Right lobe of liver (tissue), 6 donors: Measurements from ENCODE around the gene ACO1. TPM values are rescaled to one million over a fixed set of nuclear protein-coding genes. Genes with fewer than 3 reads are reported as not detected.

Source experiments
- ATAC-seq, 4 donors: fragments of 200-7000 bp; cut with Tn5 transposase; one replicate each; pipeline ENCODE4 v1.9.1; 2020; ENCODE audit warnings: mild to moderate bottlenecking in 4 of 4, moderate library complexity in 4 of 4
- DNase-seq, 3 donors: peaks; one replicate each; pipeline ENCODE4 v3.0.0-alpha.2; 2020
- H3K27ac ChIP-seq, 3 donors: fragments of 200-600 bp; one replicate each; pipeline ENCODE4 v1.8.0; 2022
- H3K27me3 ChIP-seq, 2 donors: fragments of 200-600 bp; one replicate each; pipeline ENCODE4 v1.8.0; 2022
- H3K36me3 ChIP-seq, 4 donors: fragments of 200-600 bp; sonication (generic) in 1 of 4; one replicate each; pipeline versions ENCODE4 v1.5.1 to v1.8.0; 2017 to 2022; ENCODE audit warnings: control low read depth in 1 of 4
- H3K4me1 ChIP-seq, 4 donors: fragments of 200-600 bp; sonication (generic) in 1 of 4; one replicate each; pipeline versions ENCODE4 v1.5.1 to v1.8.0; 2017 to 2022; ENCODE audit warnings: control low read depth in 1 of 4
- H3K4me3 ChIP-seq, 3 donors: fragments of 200-600 bp; one replicate each; pipeline ENCODE4 v1.8.0; 2022
- H3K9me3 ChIP-seq, 4 donors: fragments of 200-600 bp; sonication (generic) in 1 of 4; one replicate each; pipeline versions ENCODE4 v1.5.1 to v1.8.0; 2017 to 2022; ENCODE audit warnings: control low read depth in 1 of 4
- CTCF ChIP-seq, 4 donors: fragments of 200-600 bp in 3 of 4; fragments of 450-650 bp in 1 of 4; IDR thresholded peaks; one replicate each; pipeline versions ENCODE4 v1.5.1 to v1.8.0; 2016 to 2022; ENCODE audit warnings: antibody characterized with exemption in 4 of 4, mild to moderate bottlenecking in 2 of 4
- POLR2A ChIP-seq: fragments of 450-650 bp; IDR thresholded peaks from one replicate; pipeline ENCODE4 v1.6.1; 2017; ENCODE audit warnings: antibody characterized with exemption, mild to moderate bottlenecking
- WGBS: methylation state at CpG from one replicate; pipeline ENCODE4 v1.1.6; 2018; ENCODE audit warnings: low coverage, low lambda C conversion rate; ENCODE audit not compliant: insufficient coverage; ENCODE audit errors: missing lambda C conversion rate; 5-methylcytosine and 5-hydroxymethylcytosine counted together
- intact Hi-C, 2 donors: fragments of 100-400 bp; cut with DNase I; formaldehyde crosslinking; loops; one replicate each; pipeline versions ENCODE4 v1.11.2 to v1.14.1; 2022
- total RNA-seq, 6 experiments: library from RNA; depleted of rRNA in 2 of 6; stranded (reverse); fragments of >200 nt in 2 of 6; fragmentation: NEBNext Ultra II Directional in 3 of 6; extraction: Animal tissue kit (Norgen Biotek cat#: 25700) in 3 of 6; gene quantifications; one replicate each; pipeline versions ENCODE4 v1.1.0 to v1.2.4, GENCODE V29; 2016 to 2023
- donor health status: DM: no; HTN: yes; CAD: no.
- donor health status: DM: no; HTN: no; CAD: no.
- donor health status: DM: no; HTN: no; CAD: no.
- donor health status: DM: no; HTN: yes; CAD: no.
- donor health status: DM: no; HTN: yes; CAD: no.

Gene ACO1
- total RNA-seq, 6 experiments from 2014 or later, result 75.4 to 108 (median 98.1) TPM

DNA sequence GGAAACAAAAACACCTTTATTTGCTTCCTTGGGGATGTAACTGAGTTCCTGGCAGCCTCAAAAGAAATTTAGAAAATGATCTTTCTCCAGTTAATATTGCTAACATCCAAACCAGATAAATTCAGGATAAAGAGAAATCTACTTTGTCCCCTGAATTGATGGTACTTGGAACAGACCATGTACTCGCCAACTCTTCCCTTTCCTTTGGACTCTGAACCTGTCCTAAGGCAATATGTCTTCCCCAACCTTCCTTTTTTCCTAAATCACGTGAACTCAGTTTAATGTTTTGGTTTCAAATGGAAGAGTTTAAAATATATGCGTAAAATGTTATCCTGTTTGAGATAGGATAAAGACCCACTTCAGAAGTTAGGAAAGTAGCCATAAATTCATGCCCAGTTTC lies 28.0 kb downstream of the ACO1 start:
- WGBS, result 31% methylated on average over 3 of the region's 3 CpGs
- peaks cover under 1 to 29% (median 9%) of the 10 kb centered on the region in 4 donors for H3K36me3 ChIP-seq

DNA sequence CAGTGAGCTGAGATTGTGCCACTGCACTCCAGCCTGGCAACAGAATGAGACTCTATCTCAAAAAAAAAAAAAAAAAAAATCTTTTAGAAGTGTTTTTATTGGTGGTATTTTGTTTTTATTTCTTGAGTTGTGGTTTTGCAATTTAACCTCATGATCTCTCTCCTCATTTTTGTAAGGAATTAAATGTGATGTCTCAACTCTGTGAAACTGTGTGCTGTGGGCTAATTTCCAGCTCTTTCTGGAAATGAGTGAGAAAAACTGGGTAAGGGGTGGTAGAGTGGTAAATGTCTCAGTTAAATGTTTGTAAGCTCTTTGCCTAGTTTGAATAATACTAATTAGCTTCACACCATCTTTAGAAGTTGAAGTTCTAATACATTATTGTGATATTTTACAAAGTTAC lies 29.0 kb downstream of the ACO1 start:
- TF ChIP-seq POLR2A (no peak), CTCF (IDR thresholded peaks at IDR 0.05) (no peak)

More for the DNA sequence above, 28.0 kb downstream of the ACO1 start:
- H3K9me3 ChIP-seq, result no peaks in the 10 kb centered on the region
- no peak for DNase-seq
- H3K27ac ChIP-seq, result no peak overlapping the region
- no peak overlapping the region for H3K4me3 ChIP-seq
- intact Hi-C loops, result no loop called here
- TF ChIP-seq POLR2A (no peak), CTCF (IDR thresholded peaks at IDR 0.05) (no peak)
- H3K4me1 ChIP-seq, result peaks cover 0 to 11% (median 0%) of the 10 kb centered on the region in 4 donors
- no peaks in the 10 kb centered on the region for H3K27me3 ChIP-seq
- ATAC-seq, result peak in 2 of 4 donors; percentile 35 to 65

GRCh38 chr9:32414856-32415255 lies 30.4 kb downstream of the ACO1 start:
- H3K4me3 ChIP-seq, result no peak overlapping the region
- H3K27ac ChIP-seq, result no peak overlapping the region
- WGBS, result 88% methylated on average over 1 of the region's 2 CpGs
- intact Hi-C loops, result no loop called here
- ATAC-seq (no peak), DNase-seq (no peak)
- no peak for TF ChIP-seq CTCF (IDR thresholded peaks at IDR 0.05)
- no peak for TF ChIP-seq POLR2A
- peaks cover 0 to 28% (median 7%) of the 10 kb centered on the region in 4 donors for H3K36me3 ChIP-seq
- H3K27me3 ChIP-seq, result no peaks in the 10 kb centered on the region
- peaks cover 0 to 11% (median 0%) of the 10 kb centered on the region in 4 donors for H3K4me1 ChIP-seq
- H3K9me3 ChIP-seq, result no peaks in the 10 kb centered on the region

More for the DNA sequence above, 29.0 kb downstream of the ACO1 start:
- Histone ChIP-seq H3K4me1 (peaks cover 0 to 11% (median 0%) of the 10 kb centered on the region in 4 donors), H3K36me3 (peaks cover 0 to 29% (median 4%) of the 10 kb centered on the region in 4 donors), H3K9me3 (no peaks in the 10 kb centered on the region), H3K27ac (peak overlapping the region in 1 of 3 donors; percentile 1), H3K4me3 (no peak overlapping the region), H3K27me3 (no peaks in the 10 kb centered on the region)
- no peak for DNase-seq
- ATAC-seq, result no peak
- intact Hi-C loops, result no loop called here

DNA sequence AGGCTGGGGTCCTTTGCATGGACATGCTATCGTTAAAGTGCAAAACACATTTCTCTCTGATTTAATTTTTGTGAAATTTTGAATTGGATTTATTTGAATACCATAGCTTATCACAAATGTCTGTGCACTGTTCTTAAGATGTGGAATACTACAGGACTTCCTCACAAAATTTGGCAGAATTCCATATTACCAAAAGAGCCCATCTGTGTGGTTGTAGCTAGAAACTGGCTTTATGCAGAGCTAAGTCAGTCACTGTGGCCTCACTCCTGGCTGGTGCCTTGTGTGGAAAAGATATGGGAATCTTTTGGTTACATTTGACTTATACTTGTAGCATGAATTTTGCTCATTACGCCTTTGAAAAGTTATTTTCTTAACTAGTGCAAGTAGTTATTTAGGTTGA lies 35.5 kb downstream of the ACO1 start:
- H3K36me3 ChIP-seq, result peaks cover 0 to 39% (median 9%) of the 10 kb centered on the region in 4 donors
- 88% methylated on average over 2 of the region's 2 CpGs for WGBS
- no peak for ATAC-seq
- H3K9me3 ChIP-seq, result no peaks in the 10 kb centered on the region
- no peak for TF ChIP-seq POLR2A
- TF ChIP-seq CTCF (IDR thresholded peaks at IDR 0.05), result no peak
- no peak for DNase-seq
- no peak overlapping the region for H3K27ac ChIP-seq
- no peak overlapping the region for H3K4me3 ChIP-seq
- intact Hi-C loops, result loop anchor here in 1 of 2 donors (5.0 kb wide), 1 partner anchor 33 kb away; no protein-coding TSS in a partner anchor
- H3K27me3 ChIP-seq, result no peaks in the 10 kb centered on the region
- H3K4me1 ChIP-seq, result peaks cover 0 to 13% (median 5%) of the 10 kb centered on the region in 4 donors
